Chondrocyte (in vitro differentiated cells): Measurements from ENCODE around the gene NUTF2. TPM values are rescaled to one million over a fixed set of nuclear protein-coding genes. Genes with fewer than 3 reads are reported as not detected.

Experiments used
- DNase-seq: peaks from one replicate; pipeline ENCODE4 v3.0.0; 2021; ENCODE audit warnings: mixed read lengths, low spot score
- H3K27ac Mint-ChIP-seq: one replicate; pipeline ENCODE4 v1.8.0; 2021; ENCODE audit warnings: mild to moderate bottlenecking, moderate library complexity, mixed read lengths; ENCODE audit not compliant: unreplicated experiment
- H3K27me3 Mint-ChIP-seq: 2 replicates; pipeline ENCODE4 v1.8.0; 2021; ENCODE audit warnings: low read depth, mixed read lengths
- H3K36me3 Mint-ChIP-seq: 2 replicates; pipeline ENCODE4 v1.8.0; 2021; ENCODE audit warnings: low read depth, mixed read lengths
- H3K4me1 Mint-ChIP-seq: 2 replicates; pipeline ENCODE4 v1.8.0; 2021; ENCODE audit warnings: low read depth, mild to moderate bottlenecking, mixed read lengths
- H3K4me3 Mint-ChIP-seq: one replicate; pipeline ENCODE4 v1.8.0; 2021; ENCODE audit warnings: mild to moderate bottlenecking, moderate library complexity, mixed read lengths; ENCODE audit not compliant: unreplicated experiment
- H3K9me3 Mint-ChIP-seq: 2 replicates; pipeline ENCODE4 v1.8.0; 2021; ENCODE audit warnings: low read depth, mixed read lengths
- CTCF ChIP-seq: fragments of 200-600 bp; sonication (generic); IDR thresholded peaks from 2 replicates; pipeline ENCODE4 v1.5.0; 2021; ENCODE audit warnings: antibody characterized with exemption, mild to moderate bottlenecking, moderate library complexity
- total RNA-seq: library from RNA; stranded (reverse); gene quantifications from 3 replicates; pipeline ENCODE4 v1.2.1, GENCODE V29; 2021

NUTF2 gene
- total RNA-seq, 1 donor from 2014 or later, result 135 TPM

- peaks cover 34% of the 10 kb centered on the region for H3K4me1 Mint-ChIP-seq
- TF ChIP-seq CTCF, result no peak
- H3K4me3 Mint-ChIP-seq, result no peak overlapping the region
- no peaks in the 10 kb centered on the region for H3K9me3 Mint-ChIP-seq
- no peaks in the 10 kb centered on the region for H3K36me3 Mint-ChIP-seq
- DNase-seq, result no peak
- no peaks in the 10 kb centered on the region for H3K27me3 Mint-ChIP-seq
- H3K27ac Mint-ChIP-seq, result peak overlapping the region; percentile 90
Observed at GRCh38 chr16:67897231-67897630, 50.5 kb downstream of the NUTF2 start.

GRCh38 chr16:67901734-67902133 is 55.0 kb downstream of the NUTF2 start:
- DNase-seq, result no peak
- Mint-ChIP-seq H3K4me3 (no peak overlapping the region), H3K36me3 (peaks cover 5% of the 10 kb centered on the region), H3K9me3 (no peaks in the 10 kb centered on the region), H3K4me1 (peaks cover 12% of the 10 kb centered on the region), H3K27ac (no peak overlapping the region), H3K27me3 (no peaks in the 10 kb centered on the region)
- TF ChIP-seq CTCF, result no peak

GRCh38 chr16:67902831-67903230 is 56.1 kb downstream of the NUTF2 start:
- Mint-ChIP-seq H3K9me3 (no peaks in the 10 kb centered on the region), H3K27me3 (no peaks in the 10 kb centered on the region), H3K4me1 (peaks cover 4% of the 10 kb centered on the region), H3K27ac (peak overlapping the region; percentile 61), H3K36me3 (peaks cover 5% of the 10 kb centered on the region), H3K4me3 (no peak overlapping the region)
- no peak for TF ChIP-seq CTCF
- DNase-seq, result no peak

GRCh38 chr16:67907397-67908180 is 60.9 kb downstream of the NUTF2 start:
- peaks cover 15% of the 10 kb centered on the region for H3K36me3 Mint-ChIP-seq
- no peak for DNase-seq
- no peak overlapping the region for H3K27ac Mint-ChIP-seq
- no peaks in the 10 kb centered on the region for H3K9me3 Mint-ChIP-seq
- no peak for TF ChIP-seq CTCF
- no peak overlapping the region for H3K4me3 Mint-ChIP-seq
- H3K27me3 Mint-ChIP-seq, result no peaks in the 10 kb centered on the region
- H3K4me1 Mint-ChIP-seq, result peaks cover 3% of the 10 kb centered on the region

GRCh38 chr16:67909056-67909742 is 62.5 kb downstream of the NUTF2 start:
- Mint-ChIP-seq H3K4me1 (no peaks in the 10 kb centered on the region), H3K4me3 (no peak overlapping the region), H3K9me3 (no peaks in the 10 kb centered on the region), H3K27ac (no peak overlapping the region), H3K36me3 (peaks cover 10% of the 10 kb centered on the region), H3K27me3 (no peaks in the 10 kb centered on the region)
- DNase-seq, result no peak
- TF ChIP-seq CTCF, result no peak
